ENCODE measurements around the gene OTOF. TPM values are rescaled to one million over a fixed set of nuclear protein-coding genes. Genes with fewer than 3 reads are reported as not detected.

OTOF gene
- total and polyA plus RNA-seq, 2 donors (not counting 3 experiments of a cell fraction or from before 2014, with no cell fraction given), result 0.06 to 0.22 TPM

DNA sequence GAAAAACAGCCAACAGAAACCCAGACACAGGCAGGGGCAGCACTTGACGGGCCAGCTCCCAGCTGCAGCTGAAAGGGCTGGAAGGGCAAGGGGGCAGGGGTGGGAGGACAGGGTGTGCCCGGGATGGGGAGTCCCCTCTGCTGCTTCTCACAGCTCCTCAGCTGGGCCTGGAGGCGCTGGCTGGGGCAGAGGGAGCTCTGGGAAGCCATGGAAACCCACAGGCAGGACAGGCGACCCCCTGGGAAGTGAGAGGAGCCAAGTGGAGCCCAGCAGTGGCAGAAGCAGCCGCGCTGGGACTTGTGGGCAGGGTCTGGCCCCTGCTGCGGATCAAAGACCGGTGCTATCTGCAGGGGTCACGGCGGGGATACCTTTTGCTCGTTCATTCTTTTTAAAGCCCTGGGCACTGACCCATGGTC is 20.7 kb downstream of the OTOF start:
- Histone ChIP-seq H3K9me3 (replicated peaks; ENCODE audit: control insufficient read depth, insufficient read depth, low read length) (no peaks in the 10 kb centered on the region), H3K4me1 (ENCODE audit: control insufficient read depth, extremely low read depth, insufficient read depth, low read length) (peaks cover 16% of the 10 kb centered on the region), H3K36me3 (ENCODE audit: control insufficient read depth in 2 of 2, extremely low read depth in 1 of 2, insufficient read depth in 2 of 2, low read length in 2 of 2) (no peaks in the 10 kb centered on the region), H3K4me3 (replicated peaks in 1 of 3; ENCODE audit: insufficient read depth in 1 of 3, low read depth in 1 of 3, low read length in 3 of 3) (no peak overlapping the region), H3K27ac (ENCODE audit: insufficient read depth, low read depth, low read length) (no peak overlapping the region), H2AFZ (ENCODE audit: low read depth, low read length) (no peak overlapping the region), H3K27me3 (ENCODE audit: control insufficient read depth in 2 of 2, insufficient read depth in 2 of 2, low read length in 2 of 2) (no peaks in the 10 kb centered on the region), H3K9ac (replicated peaks; ENCODE audit: extremely low read depth, insufficient read depth, low read length) (no peak overlapping the region), H3K4me2 (ENCODE audit: insufficient read depth, low read length) (no peak overlapping the region), H3K79me2 (ENCODE audit: control insufficient read depth, insufficient read depth, low read length) (no peaks in the 10 kb centered on the region), H4K20me1 (replicated peaks; ENCODE audit: control insufficient read depth, extremely low read depth, insufficient read depth, low read length) (no peaks in the 10 kb centered on the region), H3K9me1 (replicated peaks; ENCODE audit: control insufficient read depth, extremely low read depth, insufficient read depth, low read length) (no peaks in the 10 kb centered on the region)
- CTCF ChIA-PET, result interaction anchor here (1.1 kb wide), 1 partner anchor 10 kb away, joined by 3 read pairs; no protein-coding TSS in a partner anchor
- FAIRE-seq, result no peak
- dilution Hi-C loops (cut with MboI; ENCODE audit: extremely low pct_ligation_motif_present, low sequenced_read_pairs) (no loop called here), intact Hi-C loops (cut with micrococcal nuclease) (loop anchor here (1.0 kb wide), 1 partner anchor 112 kb away; no protein-coding TSS in a partner anchor)
- POLR2A ChIA-PET, result no interaction called here
- TF ChIP-seq POLR2AphosphoS5 (IDR thresholded peaks at IDR 0.05; ENCODE audit: insufficient read depth, low read depth, low read length) (no peak), FOS (IDR thresholded peaks at IDR 0.05; ENCODE audit: borderline replicate concordance, insufficient read depth, low read length) (no peak), POLR2A (IDR thresholded peaks at IDR 0.05; ENCODE audit: low read depth, low read length) (no peak), GATA2 (IDR thresholded peaks at IDR 0.05; ENCODE audit: insufficient read depth, insufficient read length, low read depth, low read length) (no peak), JUN (IDR thresholded peaks at IDR 0.05; ENCODE audit: borderline replicate concordance, insufficient read depth, insufficient read length, low read depth) (no peak), MYC (IDR thresholded peaks at IDR 0.05; ENCODE audit: low read depth, low read length) (no peak), EZH2 (IDR thresholded peaks at IDR 0.05; ENCODE audit: borderline replicate concordance, low read depth, low read length, severe bottlenecking) (no peak)
- TF ChIP-seq, protein P1, sequence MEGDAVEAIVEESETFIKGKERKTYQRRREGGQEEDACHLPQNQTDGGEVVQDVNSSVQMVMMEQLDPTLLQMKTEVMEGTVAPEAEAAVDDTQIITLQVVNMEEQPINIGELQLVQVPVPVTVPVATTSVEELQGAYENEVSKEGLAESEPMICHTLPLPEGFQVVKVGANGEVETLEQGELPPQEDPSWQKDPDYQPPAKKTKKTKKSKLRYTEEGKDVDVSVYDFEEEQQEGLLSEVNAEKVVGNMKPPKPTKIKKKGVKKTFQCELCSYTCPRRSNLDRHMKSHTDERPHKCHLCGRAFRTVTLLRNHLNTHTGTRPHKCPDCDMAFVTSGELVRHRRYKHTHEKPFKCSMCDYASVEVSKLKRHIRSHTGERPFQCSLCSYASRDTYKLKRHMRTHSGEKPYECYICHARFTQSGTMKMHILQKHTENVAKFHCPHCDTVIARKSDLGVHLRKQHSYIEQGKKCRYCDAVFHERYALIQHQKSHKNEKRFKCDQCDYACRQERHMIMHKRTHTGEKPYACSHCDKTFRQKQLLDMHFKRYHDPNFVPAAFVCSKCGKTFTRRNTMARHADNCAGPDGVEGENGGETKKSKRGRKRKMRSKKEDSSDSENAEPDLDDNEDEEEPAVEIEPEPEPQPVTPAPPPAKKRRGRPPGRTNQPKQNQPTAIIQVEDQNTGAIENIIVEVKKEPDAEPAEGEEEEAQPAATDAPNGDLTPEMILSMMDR (IDR thresholded peaks at IDR 0.05; ENCODE audit: extremely low read depth in 1 of 2, insufficient read depth in 1 of 2, low read depth in 1 of 2, low read length in 2 of 2), result no peak
- TF ChIP-seq, protein P2, sequence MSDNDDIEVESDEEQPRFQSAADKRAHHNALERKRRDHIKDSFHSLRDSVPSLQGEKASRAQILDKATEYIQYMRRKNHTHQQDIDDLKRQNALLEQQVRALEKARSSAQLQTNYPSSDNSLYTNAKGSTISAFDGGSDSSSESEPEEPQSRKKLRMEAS (IDR thresholded peaks at IDR 0.05; ENCODE audit: insufficient read depth, insufficient read length), result no peak
- no TSS peak for BruUV-seq (replicated peaks)
- no peak for DNase-seq (ENCODE audit: low read depth, low spot score)

All from endothelial cell of umbilical vein (primary cell).